HepG2 (cell line): ENCODE measurements around the gene MGST2. TPM values are rescaled to one million over a fixed set of nuclear protein-coding genes. Genes with fewer than 3 reads are reported as not detected.
A peak's percentile ranks its signal among the peaks of the same experiment; 100 is the strongest.

Source experiments
- AKAP8 ChIP-seq: sonication (generic); formaldehyde crosslinking; IDR thresholded peaks from 2 replicates; pipeline ENCODE4 v1.5.1; 2020; ENCODE audit warnings: mild to moderate bottlenecking, missing genetic modification reagents
- JDP2 ChIP-seq: sonication (generic); formaldehyde crosslinking; IDR thresholded peaks from 2 replicates; pipeline ENCODE4 v1.8.1; 2022; ENCODE audit warnings: missing genetic modification reagents, borderline replicate concordance
- RXRA ChIP-seq: sonication (generic); formaldehyde crosslinking; IDR thresholded peaks from 2 replicates; pipeline ENCODE4 v1.5.1; 2020; ENCODE audit warnings: missing genetic modification reagents
- SMAD9 ChIP-seq: sonication (generic); formaldehyde crosslinking; IDR thresholded peaks from 2 replicates; pipeline ENCODE4 v1.5.1; 2020; ENCODE audit warnings: mild to moderate bottlenecking, missing genetic modification reagents
- SRSF9 ChIP-seq: fragments of 200-400 bp; formaldehyde crosslinking; IDR thresholded peaks from 2 replicates; pipeline ENCODE4 v1.6.1; 2018; ENCODE audit warnings: borderline replicate concordance, mild to moderate bottlenecking, low read depth, low read length; ENCODE audit not compliant: insufficient read depth, poor library complexity, severe bottlenecking
- TAF1 ChIP-seq: sonication (generic); formaldehyde crosslinking; IDR thresholded peaks from 2 replicates; pipeline ENCODE4 v1.4.0; 2020; ENCODE audit warnings: missing genetic modification reagents
- TIGD3 ChIP-seq: sonication (generic); formaldehyde crosslinking; IDR thresholded peaks from 2 replicates; pipeline ENCODE4 v1.5.1; 2020; ENCODE audit warnings: mild to moderate bottlenecking, missing genetic modification reagents, borderline replicate concordance
- ZBTB39 ChIP-seq: sonication (generic); formaldehyde crosslinking; IDR thresholded peaks from 2 replicates; pipeline ENCODE4 v1.5.0; 2020; ENCODE audit warnings: missing genetic modification reagents
- ZNF263 ChIP-seq: sonication (generic); formaldehyde crosslinking; IDR thresholded peaks from 2 replicates; pipeline ENCODE4 v1.4.0; 2020; ENCODE audit warnings: missing genetic modification reagents
- ZNF281 ChIP-seq: sonication (generic); formaldehyde crosslinking; IDR thresholded peaks from 2 replicates; pipeline ENCODE4 v1.4.0; 2020; ENCODE audit warnings: missing genetic modification reagents, borderline replicate concordance
- ZNF33B ChIP-seq: sonication (generic); formaldehyde crosslinking; IDR thresholded peaks from 2 replicates; pipeline ENCODE4 v1.5.1; 2020; ENCODE audit warnings: mild to moderate bottlenecking, missing genetic modification reagents
- ZNF484 ChIP-seq: sonication (generic); formaldehyde crosslinking; IDR thresholded peaks from 2 replicates; pipeline ENCODE4 v1.5.1; 2020; ENCODE audit warnings: mild to moderate bottlenecking, low read depth, missing genetic modification reagents, borderline replicate concordance
- ZNF543 ChIP-seq: sonication (generic); formaldehyde crosslinking; IDR thresholded peaks from 2 replicates; pipeline ENCODE4 v1.4.0; 2020; ENCODE audit warnings: mild to moderate bottlenecking, missing genetic modification reagents
- ZNF646 ChIP-seq: sonication (generic); formaldehyde crosslinking; IDR thresholded peaks from 2 replicates; pipeline ENCODE4 v1.9.0; 2021; ENCODE audit warnings: mild to moderate bottlenecking, missing genetic modification reagents
- ZNF768 ChIP-seq: sonication (generic); formaldehyde crosslinking; IDR thresholded peaks from 2 replicates; pipeline ENCODE4 v1.4.0; 2020; ENCODE audit warnings: missing genetic modification reagents
- ZNF775 ChIP-seq: sonication (generic); formaldehyde crosslinking; IDR thresholded peaks from 2 replicates; pipeline ENCODE4 v1.4.0; 2020; ENCODE audit warnings: missing genetic modification reagents, mild to moderate bottlenecking, moderate library complexity, borderline replicate concordance
- polyA plus RNA-seq, 8 experiments: library from polyadenylated mRNA; depleted of rRNA in 3 of 8; stranded (reverse) in 7 of 8; unstranded in 1 of 8; fragments of >200 nt; fragmentation: Illumina TruSeq in 4 of 8; extraction: Trizol in 4 of 8; gene quantifications; 2 replicates each; pipeline versions ENCODE4 v1.2.1 to v1.2.3, GENCODE V29; 2011 to 2016; ENCODE audit warnings: low read depth in 4 of 8, missing spikeins in 1 of 8, mixed read lengths in 1 of 8; ENCODE audit not compliant: insufficient read depth in 1 of 8
- total RNA-seq, 5 experiments: library from RNA; depleted of rRNA; stranded (reverse); fragments of >200 nt; fragmentation: Illumina TruSeq; extraction: Trizol; gene quantifications; 2 replicates each; pipeline ENCODE4 v1.2.3, GENCODE V29; 2016; ENCODE audit warnings: low read depth in 1 of 5

Gene MGST2
- total and polyA plus RNA-seq, 2 of the 13 experiments (the other 11 are each of a cell fraction or from before 2014, with no cell fraction given) = 205 to 416 TPM

- TF ChIP-seq TIGD3 (CRISPR knock-in tag) = no peak
- no peak for TF ChIP-seq ZNF646 (CRISPR knock-in tag)
- TF ChIP-seq ZNF281 (CRISPR knock-in tag) = no peak
- TF ChIP-seq ZNF484 (CRISPR knock-in tag) = no peak
- TF ChIP-seq ZNF263 (CRISPR knock-in tag) = no peak
- no peak for TF ChIP-seq ZNF33B (CRISPR knock-in tag)
- peak; percentile 35; the same call in 1 of the 2 replicates for TF ChIP-seq RXRA
- TF ChIP-seq SMAD9 (CRISPR knock-in tag) = no peak
- no peak for TF ChIP-seq SRSF9
- no peak for TF ChIP-seq JDP2
- TF ChIP-seq ZNF543 (CRISPR knock-in tag) = no peak
- TF ChIP-seq ZBTB39 (CRISPR knock-in tag) = no peak
- TF ChIP-seq TAF1 (CRISPR knock-in tag) = no peak
- no peak for TF ChIP-seq AKAP8 (CRISPR knock-in tag)
- no peak for TF ChIP-seq ZNF768
- TF ChIP-seq ZNF775 (CRISPR knock-in tag) = no peak
Measured at GRCh38 chr4:139738846-139739613, 73.4 kb downstream of the MGST2 start (continued).
